ENCODE data around the gene PNMA6E.

DNA sequence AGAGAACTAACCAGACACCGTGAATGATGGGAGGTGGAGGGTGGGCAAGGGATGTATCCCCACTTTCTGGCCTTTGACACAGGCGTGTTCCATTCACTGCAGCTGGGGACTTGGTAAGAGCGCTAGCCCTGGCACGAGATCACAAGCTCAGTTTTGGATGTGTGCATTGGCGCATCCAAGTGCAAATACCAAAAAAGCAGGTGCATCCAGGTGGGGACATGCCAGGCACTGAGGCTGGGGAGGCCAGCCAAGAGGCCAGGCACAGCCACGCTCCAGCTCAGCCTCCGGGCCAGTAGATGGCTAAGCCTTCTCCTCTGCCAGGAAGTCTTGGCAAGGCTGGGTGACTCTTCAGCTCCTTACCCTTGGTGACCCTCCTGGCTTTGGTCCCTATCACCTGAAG lies 5.8 kb upstream of the PNMA6E start:
- TF ChIP-seq RFX5 (IDR thresholded peaks at IDR 0.05; ENCODE audit: low read depth, low read length) (no peak), ELF1 (CRISPR knock-in tag; IDR thresholded peaks at IDR 0.05) (no peak), NFYB (CRISPR knock-in tag; IDR thresholded peaks at IDR 0.05) (no peak), CHD2 (IDR thresholded peaks at IDR 0.05; ENCODE audit: low read depth, low read length) (no peak), HCFC1 (IDR thresholded peaks at IDR 0.05; ENCODE audit: low read depth, low read length) (no peak), RXRB (CRISPR knock-in tag; IDR thresholded peaks at IDR 0.05; ENCODE audit: borderline replicate concordance) (no peak)
- TF ChIP-seq, protein P1, sequence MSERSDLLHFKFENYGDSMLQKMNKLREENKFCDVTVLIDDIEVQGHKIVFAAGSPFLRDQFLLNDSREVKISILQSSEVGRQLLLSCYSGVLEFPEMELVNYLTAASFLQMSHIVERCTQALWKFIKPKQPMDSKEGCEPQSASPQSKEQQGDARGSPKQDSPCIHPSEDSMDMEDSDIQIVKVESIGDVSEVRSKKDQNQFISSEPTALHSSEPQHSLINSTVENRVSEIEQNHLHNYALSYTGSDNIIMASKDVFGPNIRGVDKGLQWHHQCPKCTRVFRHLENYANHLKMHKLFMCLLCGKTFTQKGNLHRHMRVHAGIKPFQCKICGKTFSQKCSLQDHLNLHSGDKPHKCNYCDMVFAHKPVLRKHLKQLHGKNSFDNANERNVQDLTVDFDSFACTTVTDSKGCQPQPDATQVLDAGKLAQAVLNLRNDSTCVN (CRISPR knock-in tag; IDR thresholded peaks at IDR 0.05; ENCODE audit: borderline replicate concordance) = no peak
- TF ChIP-seq, protein P2, sequence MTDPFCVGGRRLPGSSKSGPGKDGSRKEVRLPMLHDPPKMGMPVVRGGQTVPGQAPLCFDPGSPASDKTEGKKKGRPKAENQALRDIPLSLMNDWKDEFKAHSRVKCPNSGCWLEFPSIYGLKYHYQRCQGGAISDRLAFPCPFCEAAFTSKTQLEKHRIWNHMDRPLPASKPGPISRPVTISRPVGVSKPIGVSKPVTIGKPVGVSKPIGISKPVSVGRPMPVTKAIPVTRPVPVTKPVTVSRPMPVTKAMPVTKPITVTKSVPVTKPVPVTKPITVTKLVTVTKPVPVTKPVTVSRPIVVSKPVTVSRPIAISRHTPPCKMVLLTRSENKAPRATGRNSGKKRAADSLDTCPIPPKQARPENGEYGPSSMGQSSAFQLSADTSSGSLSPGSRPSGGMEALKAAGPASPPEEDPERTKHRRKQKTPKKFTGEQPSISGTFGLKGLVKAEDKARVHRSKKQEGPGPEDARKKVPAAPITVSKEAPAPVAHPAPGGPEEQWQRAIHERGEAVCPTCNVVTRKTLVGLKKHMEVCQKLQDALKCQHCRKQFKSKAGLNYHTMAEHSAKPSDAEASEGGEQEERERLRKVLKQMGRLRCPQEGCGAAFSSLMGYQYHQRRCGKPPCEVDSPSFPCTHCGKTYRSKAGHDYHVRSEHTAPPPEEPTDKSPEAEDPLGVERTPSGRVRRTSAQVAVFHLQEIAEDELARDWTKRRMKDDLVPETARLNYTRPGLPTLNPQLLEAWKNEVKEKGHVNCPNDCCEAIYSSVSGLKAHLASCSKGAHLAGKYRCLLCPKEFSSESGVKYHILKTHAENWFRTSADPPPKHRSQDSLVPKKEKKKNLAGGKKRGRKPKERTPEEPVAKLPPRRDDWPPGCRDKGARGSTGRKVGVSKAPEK (CRISPR knock-in tag; IDR thresholded peaks at IDR 0.05; ENCODE audit: borderline replicate concordance) = no peak
- TF ChIP-seq, protein P3, sequence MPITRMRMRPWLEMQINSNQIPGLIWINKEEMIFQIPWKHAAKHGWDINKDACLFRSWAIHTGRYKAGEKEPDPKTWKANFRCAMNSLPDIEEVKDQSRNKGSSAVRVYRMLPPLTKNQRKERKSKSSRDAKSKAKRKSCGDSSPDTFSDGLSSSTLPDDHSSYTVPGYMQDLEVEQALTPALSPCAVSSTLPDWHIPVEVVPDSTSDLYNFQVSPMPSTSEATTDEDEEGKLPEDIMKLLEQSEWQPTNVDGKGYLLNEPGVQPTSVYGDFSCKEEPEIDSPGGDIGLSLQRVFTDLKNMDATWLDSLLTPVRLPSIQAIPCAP (CRISPR knock-in tag; IDR thresholded peaks at IDR 0.05; ENCODE audit: low read depth) = no peak

Data from HepG2 (cell line).